HCT116 (cell line): ENCODE results near the gene IGF2. TPM values are rescaled to one million over a fixed set of nuclear protein-coding genes. Genes with fewer than 3 reads are reported as not detected.

Experiments used
- ATAC-seq: fragments of 200-7000 bp; cut with Tn5 transposase; 2 replicates; pipeline ENCODE4 v1.9.1; 2020; ENCODE audit warnings: mild to moderate bottlenecking, moderate library complexity
- BruUV-seq: library from RNA; stranded (reverse); fragments of 400-500 nt; replicated peaks from 2 replicates; lab custom pipeline; 2021; lab: Mats Ljungman, UMichigan
- CTCF ChIA-PET: fragments of 300-600 bp; sonication (Branson Sonifier 250); formaldehyde crosslinking; loops from one replicate; lab custom pipeline; 2021; ENCODE audit warnings: antibody characterized with exemption; lab: Charles Lee
- POLR2A ChIA-PET: fragments of 300-600, 350-600 bp; sonication (Branson Sonifier 250); formaldehyde crosslinking; loops from one replicate; lab custom pipeline; 2021; ENCODE audit warnings: antibody characterized with exemption; lab: Charles Lee
- RAD21 ChIA-PET, 2 experiments: fragments of 300-600 bp; sonication (Branson Sonifier 250); formaldehyde crosslinking; loops; one replicate each; lab custom pipeline; 2023; ENCODE audit warnings: low total read pairs in 2 of 2; ENCODE audit not compliant: uncharacterized antibody in 2 of 2, unreplicated experiment in 2 of 2, low non-redundant PET in 1 of 2; lab: Charles Lee
- DNase-seq: peaks from one replicate; pipeline ENCODE4 v3.0.0-alpha.2; 2010; ENCODE audit warnings: low read depth, low spot score
- H2AFZ ChIP-seq: fragments of 200-600 bp; shearing (Covaris generic), sonication (generic); 2 replicates; pipeline ENCODE4 v1.6.1; 2017; ENCODE audit warnings: low read depth, mixed run types, mixed read lengths, antibody characterized with exemption, low read length; ENCODE audit not compliant: poor library complexity, severe bottlenecking
- H3K27ac ChIP-seq: 2 replicates; pipeline ENCODE4 v1.5.1; 2012; ENCODE audit warnings: low read depth, low read length
- H3K27me3 ChIP-seq: fragments of 200-600 bp; sonication (generic); 2 replicates; pipeline ENCODE4 v1.6.1; 2016; ENCODE audit warnings: mixed run types, low read length, mixed read lengths; ENCODE audit not compliant: insufficient read depth
- H3K36me3 ChIP-seq, 2 experiments: fragments of 200-500 bp in 1 of 2; fragments of 200-600 bp in 1 of 2; sonication (Bioruptor generic) in 1 of 2; sonication (generic) in 1 of 2; 2 replicates each; pipeline versions ENCODE4 v1.5.1 to v1.6.1; 2014 to 2016; ENCODE audit warnings: low read length in 2 of 2, inconsistent platforms in 1 of 2, mixed read lengths in 1 of 2, mixed run types in 1 of 2; ENCODE audit not compliant: insufficient read depth in 2 of 2, control insufficient read depth in 1 of 2
- H3K4me1 ChIP-seq, 2 experiments: fragments of 200-600 bp in 1 of 2; sonication (generic) in 1 of 2; 2 replicates each; pipeline versions ENCODE4 v1.5.1 to v1.6.1; 2012 to 2017; ENCODE audit warnings: low read length in 2 of 2, inconsistent platforms in 1 of 2, mild to moderate bottlenecking in 1 of 2, mixed read lengths in 1 of 2, mixed run types in 1 of 2, moderate library complexity in 1 of 2; ENCODE audit not compliant: insufficient read depth in 2 of 2, control insufficient read depth in 1 of 2
- H3K4me2 ChIP-seq: fragments of 200-600 bp; sonication (generic); 2 replicates; pipeline ENCODE4 v1.6.1; 2017; ENCODE audit warnings: mixed run types, low read length, mixed read lengths
- H3K4me3 ChIP-seq, 2 experiments: fragments of 200-600 bp in 1 of 2; sonication (generic) in 1 of 2; replicated peaks in 1 of 2; 2 replicates each; pipeline ENCODE4 v1.5.1; 2011 to 2016; ENCODE audit warnings: low read length in 2 of 2, control low read depth in 1 of 2, low read depth in 1 of 2, mild to moderate bottlenecking in 1 of 2, mixed read lengths in 1 of 2, mixed run types in 1 of 2
- H3K79me2 ChIP-seq: fragments of 200-600 bp; sonication (generic); 2 replicates; pipeline ENCODE4 v1.6.1; 2017; ENCODE audit warnings: mild to moderate bottlenecking, mixed run types, low read length, moderate library complexity, mixed read lengths; ENCODE audit not compliant: insufficient read depth
- H3K9ac ChIP-seq: fragments of 200-600 bp; sonication (generic); 2 replicates; pipeline ENCODE4 v1.6.1; 2016; ENCODE audit warnings: low read length, mixed read lengths
- H3K9me2 ChIP-seq: fragments of 200-600 bp; sonication (generic), shearing (Covaris generic); 2 replicates; pipeline ENCODE4 v1.6.1; 2017; ENCODE audit warnings: mixed run types, mild to moderate bottlenecking, moderate library complexity; ENCODE audit not compliant: insufficient read depth
- H3K9me3 ChIP-seq, 2 experiments: fragments of 200-500 bp in 1 of 2; fragments of 200-600 bp in 1 of 2; sonication (Bioruptor generic) in 1 of 2; sonication (generic) in 1 of 2; 2 replicates each; pipeline ENCODE4 v1.6.1; 2014 to 2017; ENCODE audit warnings: low read length in 2 of 2, mixed read lengths in 2 of 2, inconsistent platforms in 1 of 2, low read depth in 1 of 2, mild to moderate bottlenecking in 1 of 2, mixed run types in 1 of 2, moderate library complexity in 1 of 2; ENCODE audit not compliant: control insufficient read depth in 1 of 2, insufficient read depth in 1 of 2
- H4K20me1 ChIP-seq: fragments of 200-600 bp; sonication (generic), shearing (Covaris generic); 2 replicates; pipeline ENCODE4 v1.6.1; 2017; ENCODE audit warnings: mixed run types, mild to moderate bottlenecking, moderate library complexity; ENCODE audit not compliant: insufficient read depth
- ELF1 ChIP-seq: IDR thresholded peaks from 2 replicates; pipeline ENCODE4 v1.6.1; 2012; ENCODE audit warnings: low read depth, borderline replicate concordance
- JUND ChIP-seq: IDR thresholded peaks from 2 replicates; pipeline ENCODE4 v1.6.1; 2012
- POLR2AphosphoS5 ChIP-seq: IDR thresholded peaks from 2 replicates; pipeline ENCODE4 v1.6.1; 2011; ENCODE audit warnings: mild to moderate bottlenecking, low read depth, low read length, moderate library complexity
- RAD21 ChIP-seq: IDR thresholded peaks from 2 replicates; pipeline ENCODE4 v1.6.1; 2012; ENCODE audit warnings: low read depth, mild to moderate bottlenecking
- SRF ChIP-seq: IDR thresholded peaks from 2 replicates; pipeline ENCODE4 v1.6.1; 2012; ENCODE audit warnings: low read depth
- YY1 ChIP-seq: IDR thresholded peaks from 2 replicates; pipeline ENCODE4 v1.6.1; 2011; ENCODE audit warnings: low read length, low read depth, moderate library complexity, mild to moderate bottlenecking; ENCODE audit not compliant: insufficient replicate concordance; ENCODE audit errors: extremely low read depth
- ZNF274 ChIP-seq: fragments of 200-500 bp; sonication (Bioruptor generic); IDR thresholded peaks from 2 replicates; pipeline ENCODE4 v1.6.1; 2014; ENCODE audit warnings: mild to moderate bottlenecking, low read depth, low read length, inconsistent platforms
- intact Hi-C: fragments of 100-400 bp; cut with micrococcal nuclease; formaldehyde crosslinking; loops from 2 replicates; pipeline ENCODE4 v1.10.0; 2022
- total RNA-seq: library from RNA; stranded (reverse); gene quantifications from one replicate; pipeline ENCODE4 v1.2.1, GENCODE V29; 2021; ENCODE audit not compliant: unreplicated experiment
- TF ChIP-seq, protein P1 (sequence below): IDR thresholded peaks from 2 replicates; pipeline ENCODE4 v1.6.1; 2012
- TF ChIP-seq, protein P2 (sequence below), 3 experiments: fragments of 200-600 bp in 1 of 3; sonication (generic) in 1 of 3; IDR thresholded peaks in 2 of 3; conservative IDR thresholded peaks in 1 of 3; 2 replicates each; pipeline ENCODE4 v1.5.1; 2012 to 2017; ENCODE audit warnings: low read depth in 2 of 3, low read length in 2 of 3, antibody characterized with exemption in 1 of 3, borderline replicate concordance in 1 of 3, control low read depth in 1 of 3, mild to moderate bottlenecking in 1 of 3, mixed read lengths in 1 of 3, mixed run types in 1 of 3, moderate library complexity in 1 of 3; ENCODE audit not compliant: insufficient read depth in 1 of 3

IGF2 gene
- total RNA-seq, 1 experiment from 2014 or later: 17.9 TPM

DNA sequence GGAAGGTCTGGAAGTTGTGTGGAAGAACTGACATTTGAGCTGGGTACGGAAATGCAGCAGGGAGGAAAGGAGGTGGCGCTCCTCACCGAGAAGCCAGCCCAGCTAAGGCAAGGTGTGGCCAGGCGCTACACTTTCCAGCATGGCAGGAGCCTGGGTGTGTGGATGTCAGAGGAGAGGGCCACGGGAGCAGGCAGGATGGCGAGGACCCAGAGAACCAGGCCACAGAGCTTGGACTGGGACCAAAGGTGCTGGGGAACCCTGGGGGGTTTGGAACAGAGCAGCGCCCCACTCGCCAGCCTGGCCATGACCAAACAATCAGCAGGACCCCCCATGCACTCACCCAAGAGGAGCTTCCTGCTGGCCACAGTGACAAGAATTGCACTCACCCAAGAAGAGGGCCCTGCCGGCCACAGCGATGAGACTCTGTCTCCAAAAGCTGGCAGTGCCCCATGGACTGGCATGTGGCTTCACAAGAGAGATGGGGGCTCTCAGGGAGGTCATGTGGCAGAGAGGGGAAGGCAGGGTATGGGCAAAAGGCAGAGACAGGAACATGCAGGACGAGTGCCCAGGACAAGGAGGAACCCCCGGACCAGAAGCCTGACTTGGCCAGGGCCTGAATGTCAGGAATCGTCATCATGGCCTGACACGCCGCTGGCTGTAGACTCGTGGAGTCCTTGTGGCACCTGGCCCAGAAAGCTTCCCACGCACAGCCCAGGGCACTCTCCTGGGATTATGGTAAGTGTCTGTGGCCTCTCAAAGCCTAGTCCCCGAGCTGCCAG is 45.4 kb downstream of the IGF2 start:
- H3K4me1 ChIP-seq: peaks cover 4 to 19% of the 10 kb centered on the region in 2 experiments; a peak in 2 of 4 replicates
- H3K27ac ChIP-seq: no peak overlapping the region
- POLR2A ChIA-PET: no interaction called here
- H3K27me3 ChIP-seq: no peaks in the 10 kb centered on the region
- no TSS peak for BruUV-seq
- no peak overlapping the region for H3K9ac ChIP-seq
- H3K9me2 ChIP-seq: no peaks in the 10 kb centered on the region
- H3K9me3 ChIP-seq: no peaks in the 10 kb centered on the region
- H3K4me3 ChIP-seq: no peak overlapping the region
- no peak for TF ChIP-seq JUND
- TF ChIP-seq, protein P1, sequence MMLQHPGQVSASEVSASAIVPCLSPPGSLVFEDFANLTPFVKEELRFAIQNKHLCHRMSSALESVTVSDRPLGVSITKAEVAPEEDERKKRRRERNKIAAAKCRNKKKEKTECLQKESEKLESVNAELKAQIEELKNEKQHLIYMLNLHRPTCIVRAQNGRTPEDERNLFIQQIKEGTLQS: no peak
- no peak for TF ChIP-seq ELF1
- no peak for TF ChIP-seq YY1
- TF ChIP-seq ZNF274: no peak
- TF ChIP-seq SRF: no peak
- TF ChIP-seq, protein P2, sequence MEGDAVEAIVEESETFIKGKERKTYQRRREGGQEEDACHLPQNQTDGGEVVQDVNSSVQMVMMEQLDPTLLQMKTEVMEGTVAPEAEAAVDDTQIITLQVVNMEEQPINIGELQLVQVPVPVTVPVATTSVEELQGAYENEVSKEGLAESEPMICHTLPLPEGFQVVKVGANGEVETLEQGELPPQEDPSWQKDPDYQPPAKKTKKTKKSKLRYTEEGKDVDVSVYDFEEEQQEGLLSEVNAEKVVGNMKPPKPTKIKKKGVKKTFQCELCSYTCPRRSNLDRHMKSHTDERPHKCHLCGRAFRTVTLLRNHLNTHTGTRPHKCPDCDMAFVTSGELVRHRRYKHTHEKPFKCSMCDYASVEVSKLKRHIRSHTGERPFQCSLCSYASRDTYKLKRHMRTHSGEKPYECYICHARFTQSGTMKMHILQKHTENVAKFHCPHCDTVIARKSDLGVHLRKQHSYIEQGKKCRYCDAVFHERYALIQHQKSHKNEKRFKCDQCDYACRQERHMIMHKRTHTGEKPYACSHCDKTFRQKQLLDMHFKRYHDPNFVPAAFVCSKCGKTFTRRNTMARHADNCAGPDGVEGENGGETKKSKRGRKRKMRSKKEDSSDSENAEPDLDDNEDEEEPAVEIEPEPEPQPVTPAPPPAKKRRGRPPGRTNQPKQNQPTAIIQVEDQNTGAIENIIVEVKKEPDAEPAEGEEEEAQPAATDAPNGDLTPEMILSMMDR (IDR thresholded peaks at IDR 0.05 in 2 of 3, conservative IDR thresholded peaks at IDR 0.05 in 1 of 3; ENCODE audit: borderline replicate concordance in 1 of 3, insufficient read depth in 1 of 3, low read depth in 2 of 3, low read length in 2 of 3): no peak
- TF ChIP-seq POLR2AphosphoS5: no peak
- no peak for TF ChIP-seq RAD21
- TF ChIP-seq, all 23 proteins: peak for 0
- DNase-seq (no peak), ATAC-seq (no peak)
- H4K20me1 ChIP-seq: no peaks in the 10 kb centered on the region
- CTCF ChIA-PET: no interaction called here
- no peaks in the 10 kb centered on the region for H3K79me2 ChIP-seq
- RAD21 ChIA-PET: no interaction called here
- no peak overlapping the region for H2AFZ ChIP-seq
- intact Hi-C loops: no loop called here
- no peak overlapping the region for H3K4me2 ChIP-seq
- no peaks in the 10 kb centered on the region for H3K36me3 ChIP-seq
